WTC11 (cell line): ENCODE results near the gene IP6K3.

ENCODE experiments used
- AFF4 ChIP-seq: sonication (generic); formaldehyde crosslinking; IDR thresholded peaks from 2 replicates; pipeline ENCODE4 v1.8.1; 2023; ENCODE audit warnings: mild to moderate bottlenecking, missing genetic modification reagents, borderline replicate concordance
- CTCF ChIP-seq: fragments of 200-600 bp; IDR thresholded peaks from 2 replicates; pipeline ENCODE4 v1.8.0; 2022; ENCODE audit warnings: antibody characterized with exemption
- ESRRA ChIP-seq: sonication (generic); formaldehyde crosslinking; IDR thresholded peaks from 2 replicates; pipeline ENCODE4 v1.8.1; 2022; ENCODE audit warnings: mild to moderate bottlenecking, missing genetic modification reagents, borderline replicate concordance
- ETV6 ChIP-seq: sonication (generic); formaldehyde crosslinking; IDR thresholded peaks from 2 replicates; pipeline ENCODE4 v1.8.1; 2022; ENCODE audit warnings: mild to moderate bottlenecking, missing genetic modification reagents
- NFE2L1 ChIP-seq: sonication (generic); formaldehyde crosslinking; IDR thresholded peaks from 2 replicates; pipeline ENCODE4 v1.8.1; 2023; ENCODE audit warnings: missing genetic modification reagents
- NFYB ChIP-seq: sonication (generic); formaldehyde crosslinking; conservative IDR thresholded peaks from 2 replicates; pipeline ENCODE4 v1.8.0; 2022; ENCODE audit warnings: low read depth, missing genetic modification reagents
- PREB ChIP-seq: sonication (generic); formaldehyde crosslinking; IDR thresholded peaks from 2 replicates; pipeline ENCODE4 v1.8.1; 2022; ENCODE audit warnings: mild to moderate bottlenecking, missing genetic modification reagents, moderate library complexity, borderline replicate concordance
- SMAD3 ChIP-seq: sonication (generic); formaldehyde crosslinking; IDR thresholded peaks from 2 replicates; pipeline ENCODE4 v1.8.0; 2022; ENCODE audit warnings: missing genetic modification reagents, mild to moderate bottlenecking, borderline replicate concordance
- SP1 ChIP-seq: sonication (generic); formaldehyde crosslinking; conservative IDR thresholded peaks from 2 replicates; pipeline ENCODE4 v1.8.1; 2022; ENCODE audit warnings: missing genetic modification reagents
- TCF7 ChIP-seq: sonication (generic); formaldehyde crosslinking; IDR thresholded peaks from 2 replicates; pipeline ENCODE4 v1.8.0; 2022; ENCODE audit warnings: mild to moderate bottlenecking, low read depth, missing genetic modification reagents, moderate library complexity
- TEAD4 ChIP-seq: sonication (generic); formaldehyde crosslinking; IDR thresholded peaks from 2 replicates; pipeline ENCODE4 v1.8.0; 2022; ENCODE audit warnings: mild to moderate bottlenecking, missing genetic modification reagents
- USF2 ChIP-seq: sonication (generic); formaldehyde crosslinking; IDR thresholded peaks from 2 replicates; pipeline ENCODE4 v1.8.1; 2023; ENCODE audit warnings: mild to moderate bottlenecking, missing genetic modification reagents, moderate library complexity
- ZNF232 ChIP-seq: sonication (generic); formaldehyde crosslinking; IDR thresholded peaks from 2 replicates; pipeline ENCODE4 v1.8.0; 2022; ENCODE audit warnings: mild to moderate bottlenecking, missing genetic modification reagents
- ZNF263 ChIP-seq: sonication (generic); formaldehyde crosslinking; IDR thresholded peaks from 2 replicates; pipeline ENCODE4 v1.8.1; 2022; ENCODE audit warnings: low read depth, mild to moderate bottlenecking, moderate library complexity, missing genetic modification reagents

GRCh38 chr6:33727126-33727525, 19.6 kb downstream of the IP6K3 start:
- TF ChIP-seq CTCF (no peak), PREB (CRISPR knock-in tag) (no peak), SMAD3 (CRISPR knock-in tag) (no peak), NFYB (CRISPR knock-in tag) (no peak), AFF4 (CRISPR knock-in tag) (no peak), ZNF263 (CRISPR knock-in tag) (no peak), SP1 (CRISPR knock-in tag) (no peak), TCF7 (CRISPR knock-in tag) (no peak), TEAD4 (CRISPR knock-in tag) (no peak), ETV6 (CRISPR knock-in tag) (no peak), ZNF232 (CRISPR knock-in tag) (no peak), USF2 (CRISPR knock-in tag) (no peak), NFE2L1 (CRISPR knock-in tag) (no peak), ESRRA (CRISPR knock-in tag) (no peak)
